Activated CD8-positive, alpha-beta T cell treated with anti-CD3 and anti-CD28 coated beads for 36 hours (primary cell): ENCODE data around the gene NAIP. TPM values are rescaled to one million over a fixed set of nuclear protein-coding genes. Genes with fewer than 3 reads are reported as not detected.
"Not testable (repeated sequence)": the region's sequence is repeated elsewhere in the genome, so short reads cannot be mapped to it uniquely, and the experiment has no call there.

Source experiments
- ATAC-seq: fragments of 200-7000 bp; cut with Tn5 transposase; one replicate; pipeline ENCODE4 v1.10.0; 2021; ENCODE audit warnings: mild to moderate bottlenecking, moderate library complexity
- CTCF ChIA-PET: fragments of 350-600 bp; sonication (Branson Sonifier 250); formaldehyde crosslinking; loops from one replicate; lab custom pipeline; 2021; ENCODE audit warnings: antibody characterized with exemption; lab: Charles Lee
- POLR2A ChIA-PET: fragments of 350-600 bp; sonication (Branson Sonifier 250); formaldehyde crosslinking; loops from one replicate; lab custom pipeline; 2021; ENCODE audit warnings: antibody characterized with exemption; lab: Charles Lee
- DNase-seq: peaks from one replicate; pipeline ENCODE4 v3.0.0-alpha.2; 2020
- H3K27ac Mint-ChIP-seq: one replicate; pipeline ENCODE4 v1.8.0; 2021; ENCODE audit warnings: mild to moderate bottlenecking, mixed read lengths
- H3K27me3 Mint-ChIP-seq: one replicate; pipeline ENCODE4 v1.8.0; 2021; ENCODE audit warnings: mixed read lengths
- H3K36me3 Mint-ChIP-seq: one replicate; pipeline ENCODE4 v1.8.0; 2021; ENCODE audit warnings: low read depth, mixed read lengths
- H3K4me1 Mint-ChIP-seq: one replicate; pipeline ENCODE4 v1.8.0; 2021; ENCODE audit warnings: low read depth, mixed read lengths
- H3K4me3 Mint-ChIP-seq: one replicate; pipeline ENCODE4 v1.8.0; 2021; ENCODE audit warnings: mild to moderate bottlenecking, moderate library complexity, mixed read lengths
- H3K9me3 Mint-ChIP-seq: one replicate; pipeline ENCODE4 v1.8.0; 2021; ENCODE audit warnings: mixed read lengths
- intact Hi-C: fragments of 100-400 bp; cut with micrococcal nuclease; formaldehyde crosslinking; loops from one replicate; pipeline ENCODE4 v1.10.0; 2022
- total RNA-seq, 2 experiments: library from RNA; stranded (reverse); gene quantifications; one replicate each; pipeline ENCODE4 v1.2.3, GENCODE V29; 2021

The NAIP gene
- total RNA-seq, 2 experiments from 2014 or later, result 4.9 to 5.1 TPM

DNA sequence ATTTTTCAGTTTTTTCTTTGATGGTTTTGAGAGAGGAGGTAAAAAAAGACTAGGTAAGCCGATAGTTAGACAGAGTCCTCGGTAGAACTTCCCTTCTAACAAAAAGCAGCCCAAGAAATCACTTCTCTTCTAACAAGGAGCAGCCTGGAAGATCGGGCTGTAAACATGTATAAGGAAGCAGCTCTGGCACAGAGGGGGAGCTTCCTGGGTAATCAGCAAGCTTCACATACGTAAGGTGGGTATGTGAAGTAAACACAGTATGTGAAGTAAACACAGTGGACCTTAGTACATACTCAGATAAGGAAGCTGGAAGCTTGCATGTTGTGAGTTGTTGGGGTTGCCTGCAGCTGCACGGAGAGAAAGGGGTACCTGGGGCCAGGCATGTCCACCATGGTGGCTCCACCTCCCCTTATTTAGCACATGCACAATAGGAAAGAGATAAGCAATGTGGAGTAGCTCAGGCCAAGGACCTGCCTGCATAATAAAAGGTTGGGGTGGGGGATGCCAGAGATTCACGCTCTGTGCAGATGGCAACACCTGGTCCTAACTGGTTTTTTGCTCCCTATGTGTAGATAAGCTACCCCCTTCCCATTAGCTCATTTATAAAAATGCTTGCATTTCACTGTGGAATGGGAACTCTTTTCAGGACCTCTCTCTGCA lies 93.3 kb downstream of the NAIP start:
- intact Hi-C loops, H3K27me3 Mint-ChIP-seq, H3K27ac Mint-ChIP-seq, ATAC-seq, POLR2A ChIA-PET, CTCF ChIA-PET, H3K4me1 Mint-ChIP-seq, H3K4me3 Mint-ChIP-seq, H3K9me3 Mint-ChIP-seq, DNase-seq, H3K36me3 Mint-ChIP-seq: not testable (repeated sequence)

- H3K36me3 Mint-ChIP-seq, H3K27ac Mint-ChIP-seq, H3K4me1 Mint-ChIP-seq, CTCF ChIA-PET, DNase-seq, intact Hi-C loops, H3K9me3 Mint-ChIP-seq, H3K4me3 Mint-ChIP-seq, H3K27me3 Mint-ChIP-seq, POLR2A ChIA-PET: not testable (repeated sequence)
- peak; percentile 52 for ATAC-seq
These were observed 100.0 kb downstream of the NAIP start for GRCh38 chr5:70925211-70925562.

Other genes starting within 250 kb of the NAIP start
- gene SERF1A, start 124.7 kb downstream of the NAIP start, total RNA-seq, result 1 to 10 TPM; 5.0 to 6.8 TPM
- gene SMN1, start 100.3 kb downstream of the NAIP start, total RNA-seq, result 10 to 100 TPM; 55.6 to 60.5 TPM
- 10 to 100 TPM; 34.5 to 35.9 TPM for gene GTF2H2, start 42.3 kb upstream of the NAIP start, total RNA-seq